HG02571 (cell line): ENCODE data around the gene ANKS1A.

Experiments
- ATAC-seq: cut with Tn5 transposase; IDR thresholded peaks from one replicate; pipeline ENCODE4 v1.9.1; 2021; ENCODE audit warnings: mild to moderate bottlenecking, moderate library complexity; ENCODE audit not compliant: unreplicated experiment

ANKS1A gene

DNA sequence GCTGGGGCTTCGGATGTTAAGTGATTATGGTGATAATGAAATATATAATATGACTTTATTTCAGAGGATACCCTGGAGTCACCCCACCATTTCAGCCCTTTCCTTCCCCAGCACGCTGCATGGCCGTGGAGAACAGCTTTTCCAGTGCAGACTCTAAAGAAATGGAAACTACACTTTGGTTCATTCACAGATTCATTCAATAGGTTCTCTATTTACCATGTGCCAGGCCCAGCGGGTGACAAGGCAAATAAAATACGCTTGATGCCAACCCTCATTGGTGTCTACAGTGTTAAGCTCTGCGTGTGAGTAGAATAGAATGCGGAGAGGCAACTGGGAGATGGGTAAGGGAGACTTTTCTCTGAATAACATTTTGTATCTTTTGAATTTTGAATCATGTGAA lies 162.3 kb downstream of the ANKS1A start:
- no peak for ATAC-seq

DNA sequence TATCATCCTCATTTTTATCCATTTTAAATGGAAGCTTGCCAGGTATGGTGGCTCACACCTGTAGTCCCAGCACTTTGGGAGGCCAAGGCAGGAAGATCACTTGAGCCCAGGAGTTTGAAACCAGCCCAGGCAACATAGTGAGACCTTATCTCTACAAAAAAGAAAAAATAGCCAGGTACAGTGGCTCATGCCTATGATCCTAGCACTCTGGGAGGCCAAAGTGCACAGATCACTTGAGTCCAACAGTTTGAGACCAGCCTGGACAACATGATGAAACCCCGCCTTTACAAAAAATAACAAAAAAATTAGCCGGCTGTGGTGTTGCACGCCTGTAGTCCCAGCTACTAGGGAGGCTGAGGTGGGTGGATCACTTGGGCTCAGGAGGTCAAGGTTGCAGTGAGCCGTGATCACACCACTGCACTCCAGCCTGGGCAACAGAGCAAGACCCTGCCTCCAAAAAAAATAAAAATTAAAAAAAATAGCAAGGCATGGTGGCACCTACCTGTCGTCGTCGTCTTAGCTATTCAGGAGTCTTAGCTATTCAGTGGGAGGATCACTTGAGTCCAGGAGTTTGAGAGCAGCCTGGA lies 163.0 kb downstream of the ANKS1A start:
- ATAC-seq, result no peak

DNA sequence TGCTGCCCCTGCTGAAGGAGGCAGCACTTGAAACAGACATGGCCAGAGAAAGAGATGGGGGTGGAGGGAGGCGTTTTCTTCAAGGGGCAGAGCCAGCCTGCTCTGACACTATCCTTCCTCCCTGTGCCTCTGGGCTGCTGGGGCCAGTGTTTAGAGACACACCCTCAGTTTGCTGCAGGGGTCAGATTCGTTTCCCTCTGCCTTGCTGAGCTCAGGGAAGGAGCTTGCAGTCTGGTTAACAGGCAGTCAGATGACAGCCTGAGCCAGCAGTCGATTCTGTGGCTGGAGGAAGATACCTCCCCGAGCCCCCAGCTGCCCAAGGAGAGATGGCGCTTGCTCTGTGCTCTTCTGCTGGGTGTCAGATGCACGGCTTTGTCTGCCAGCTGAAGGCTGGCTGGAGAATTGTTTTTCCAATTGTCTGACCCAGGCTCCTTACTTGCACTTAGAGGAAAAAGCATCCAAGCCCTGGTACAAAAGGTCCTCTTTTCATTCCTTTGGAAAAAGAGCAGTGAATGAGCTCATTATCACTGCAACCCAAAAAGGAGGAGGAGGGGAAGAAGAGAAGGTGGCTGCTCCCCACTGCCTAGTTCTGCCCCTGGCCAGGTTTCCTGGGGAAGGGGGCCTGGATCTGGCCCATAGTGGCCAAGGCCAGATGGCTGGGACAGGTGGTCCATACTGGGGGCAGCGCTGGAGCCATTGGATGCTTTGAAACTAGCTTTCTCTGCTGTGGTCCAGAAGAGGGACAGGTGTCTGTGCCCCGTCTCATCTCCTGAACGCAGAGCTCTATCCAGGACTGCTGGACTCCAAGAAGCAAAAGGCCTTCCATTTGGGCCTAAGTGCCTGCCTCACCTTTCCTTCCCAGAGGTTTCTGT lies 163.9 kb downstream of the ANKS1A start:
- no peak for ATAC-seq

DNA sequence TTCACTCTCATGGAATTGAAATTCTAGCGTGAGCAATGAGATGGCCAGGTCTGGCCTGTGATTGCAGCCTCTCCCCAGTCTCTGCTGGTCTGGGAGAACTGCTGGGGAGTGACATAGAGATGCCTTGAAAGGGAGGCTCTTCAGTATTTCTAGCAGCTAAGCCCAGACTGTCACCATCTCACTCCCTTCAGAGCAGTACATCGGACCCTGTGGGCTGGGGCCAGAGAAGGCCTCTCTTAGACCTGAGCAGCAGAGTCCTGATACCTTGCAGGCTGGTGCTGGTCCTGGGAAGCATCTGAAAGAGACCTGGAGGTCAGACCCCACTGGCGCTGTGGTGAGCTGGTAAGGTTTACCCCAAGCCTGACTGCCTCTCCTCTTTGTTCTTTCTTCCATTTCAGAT lies 164.6 kb downstream of the ANKS1A start:
- no peak for ATAC-seq

DNA sequence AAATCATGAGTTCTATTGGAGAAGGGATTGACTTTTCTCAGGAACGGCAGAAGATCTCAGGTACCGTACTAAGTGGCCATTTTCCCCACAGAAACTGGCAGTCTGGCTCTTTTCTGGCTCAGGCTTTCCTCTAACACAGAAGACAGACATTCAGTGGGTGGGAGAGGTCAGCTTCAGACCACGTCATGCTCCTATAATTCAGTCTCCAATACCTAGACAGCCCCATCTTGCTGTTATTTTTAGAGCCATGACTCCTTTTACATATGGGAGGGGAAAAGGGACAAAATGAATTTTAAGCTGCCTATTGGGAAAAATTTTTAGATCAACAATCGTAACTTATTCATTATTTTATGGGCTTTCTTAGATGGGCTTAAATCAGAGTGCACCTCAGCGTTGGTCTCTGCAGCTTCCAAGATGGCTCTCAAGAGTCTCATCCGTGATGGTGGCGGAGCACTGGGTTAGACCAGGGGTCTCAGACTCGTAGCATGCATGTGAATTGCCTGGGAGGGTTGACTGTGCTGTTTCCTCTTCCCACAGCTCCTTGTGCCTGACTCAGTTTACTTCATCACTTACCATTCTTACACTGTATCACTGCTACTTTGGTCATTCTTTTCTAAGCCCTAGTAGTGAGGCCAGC lies 165.2 kb downstream of the ANKS1A start:
- ATAC-seq, result no peak

DNA sequence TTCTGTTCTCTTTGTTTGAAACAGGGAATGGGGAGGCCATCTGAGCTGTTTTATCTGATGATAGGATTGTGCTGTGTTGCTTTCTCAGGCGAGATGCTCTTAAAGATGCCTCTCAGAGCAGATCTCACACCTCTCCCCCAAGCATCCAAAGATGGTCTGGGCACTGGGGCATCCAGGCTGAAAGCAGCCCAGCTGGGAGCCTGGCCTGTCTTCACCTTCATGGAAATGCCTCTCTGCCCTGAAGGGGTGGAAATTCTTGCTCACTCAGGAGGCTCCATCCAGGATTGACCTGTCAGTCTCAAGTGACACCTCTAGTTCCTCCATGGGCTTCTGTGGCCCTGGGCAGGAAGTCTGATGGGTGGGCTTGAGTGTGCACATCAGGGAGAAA lies 165.7 kb downstream of the ANKS1A start:
- ATAC-seq, result no peak

DNA sequence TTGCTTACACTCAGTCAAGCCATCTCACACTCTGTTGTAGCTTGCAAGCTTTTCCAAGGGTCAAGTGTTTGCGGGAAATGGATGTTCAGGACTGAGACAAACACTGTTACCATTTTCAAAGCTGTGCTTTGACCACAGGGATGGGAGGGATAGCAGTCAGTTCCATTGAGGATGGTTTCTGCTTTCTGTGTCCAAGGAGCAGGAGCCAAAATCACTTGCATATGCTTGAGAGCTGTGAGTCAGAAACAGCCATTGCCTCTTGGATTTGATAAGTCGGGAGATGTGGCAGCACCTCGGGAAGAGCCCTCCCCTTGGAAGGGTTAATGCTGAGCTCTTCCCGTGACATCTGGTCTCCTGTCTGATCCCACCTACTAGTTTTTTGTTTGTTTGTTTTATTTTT lies 166.8 kb downstream of the ANKS1A start:
- no peak for ATAC-seq

DNA sequence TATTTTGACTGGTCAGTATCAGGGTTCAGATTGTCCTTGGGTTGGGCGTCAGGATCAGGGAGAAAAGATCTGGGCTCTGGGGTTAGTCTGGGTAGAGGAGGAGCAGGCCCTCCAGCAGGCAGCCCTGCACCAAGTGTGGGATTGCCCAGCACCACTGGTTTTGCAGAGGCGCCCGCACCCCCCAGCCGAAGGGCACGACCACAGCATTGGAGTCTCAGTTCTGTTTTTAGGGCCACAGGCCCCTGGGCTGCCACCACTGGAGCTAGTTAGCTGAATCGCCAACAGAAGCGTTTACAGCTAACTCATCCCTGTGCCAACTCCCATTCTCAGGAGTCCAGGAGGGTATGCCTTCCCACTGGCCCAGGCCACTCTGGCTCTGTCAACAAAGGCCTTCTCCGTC lies 167.9 kb downstream of the ANKS1A start:
- ATAC-seq, result no peak

DNA sequence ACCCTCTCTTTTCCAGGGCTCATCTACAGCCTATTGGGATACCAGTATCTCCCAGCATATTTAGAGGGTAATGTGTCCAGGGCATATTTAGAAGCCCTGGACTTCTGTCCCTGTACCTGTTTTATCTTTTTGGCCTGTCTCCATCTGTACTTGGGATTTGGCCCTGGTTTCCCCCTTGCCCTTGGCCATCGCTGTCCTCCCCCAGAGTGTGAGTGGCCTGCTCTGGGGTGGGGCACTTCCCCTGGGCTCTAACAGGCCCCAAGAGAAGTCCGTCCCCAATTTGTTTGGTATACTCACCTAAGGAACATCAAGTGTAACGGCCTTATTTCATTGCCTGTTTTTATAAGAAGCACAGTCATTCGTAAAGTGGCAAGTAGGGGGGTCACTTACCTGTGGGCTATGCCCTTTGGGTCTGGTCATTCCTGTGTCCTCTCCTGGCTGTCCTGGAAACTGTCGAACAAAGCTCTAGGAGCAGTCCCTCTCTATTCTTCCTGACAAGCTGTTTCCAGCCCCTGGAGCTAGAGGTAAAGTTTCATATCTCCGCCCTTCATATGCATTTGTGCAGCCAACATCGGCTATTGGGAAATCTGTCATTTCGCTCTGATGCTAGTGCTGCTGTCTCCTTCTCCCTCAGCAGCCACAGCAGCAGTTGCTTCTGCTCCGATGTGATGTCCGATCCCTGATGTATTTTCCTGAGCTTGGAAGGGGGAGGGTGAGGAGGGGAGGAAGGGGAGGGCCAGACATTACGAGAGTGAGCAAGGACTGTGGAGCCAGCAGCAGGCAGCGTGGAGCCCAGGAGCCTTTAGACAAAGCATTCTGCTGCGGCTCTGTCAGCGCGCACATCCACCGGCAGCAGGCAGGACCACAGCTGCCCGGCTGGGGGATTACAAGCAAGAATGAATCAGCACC lies 168.6 kb downstream of the ANKS1A start:
- no peak for ATAC-seq

DNA sequence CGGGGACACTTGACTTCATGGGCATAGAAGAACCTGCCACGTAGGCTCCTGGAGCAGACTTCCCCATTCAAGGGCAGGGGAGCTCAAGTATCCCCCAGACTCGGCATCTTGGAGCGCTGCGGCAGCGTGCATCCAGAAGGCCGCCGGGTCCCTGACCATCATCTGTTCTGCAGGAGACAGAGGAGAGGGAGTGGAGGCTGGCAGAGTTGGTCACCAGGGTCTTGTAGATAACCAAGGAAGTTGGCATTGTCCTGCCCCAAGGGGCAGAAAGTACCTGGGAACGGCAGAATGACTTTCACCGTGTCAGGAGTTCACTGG lies 169.3 kb downstream of the ANKS1A start:
- no peak for ATAC-seq

DNA sequence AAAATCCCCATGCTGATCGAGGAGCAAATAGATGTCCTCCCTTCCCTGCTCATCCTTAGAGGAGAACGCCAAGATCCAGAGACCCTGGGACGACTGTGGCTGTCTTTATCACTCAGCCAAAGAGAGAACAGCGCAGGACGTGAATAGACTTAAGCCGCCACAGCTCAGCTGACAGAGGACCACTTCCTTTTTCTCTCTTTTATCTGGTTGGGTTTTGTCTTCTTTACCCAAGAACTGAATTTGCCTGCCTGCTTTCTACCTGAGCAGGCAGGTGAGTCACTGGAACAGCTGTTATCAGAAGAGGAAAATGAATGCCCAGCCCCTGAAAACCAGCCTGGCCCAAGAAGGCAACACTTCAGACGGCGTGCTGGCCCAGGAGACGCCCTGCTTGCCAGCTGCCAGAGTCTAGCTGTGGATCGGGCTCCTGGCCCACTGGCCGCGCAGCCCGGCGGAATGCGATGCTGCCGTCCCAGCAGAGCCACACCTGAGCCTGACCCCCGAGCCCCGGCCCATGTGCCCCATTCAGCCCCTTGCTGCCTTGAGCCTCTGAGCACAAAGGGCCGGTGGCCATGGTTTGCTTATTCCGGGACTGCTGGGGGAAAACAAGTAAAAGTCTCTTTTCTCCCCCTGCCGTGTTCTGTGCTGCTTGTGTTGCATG lies 169.9 kb downstream of the ANKS1A start:
- ATAC-seq, result no peak

DNA sequence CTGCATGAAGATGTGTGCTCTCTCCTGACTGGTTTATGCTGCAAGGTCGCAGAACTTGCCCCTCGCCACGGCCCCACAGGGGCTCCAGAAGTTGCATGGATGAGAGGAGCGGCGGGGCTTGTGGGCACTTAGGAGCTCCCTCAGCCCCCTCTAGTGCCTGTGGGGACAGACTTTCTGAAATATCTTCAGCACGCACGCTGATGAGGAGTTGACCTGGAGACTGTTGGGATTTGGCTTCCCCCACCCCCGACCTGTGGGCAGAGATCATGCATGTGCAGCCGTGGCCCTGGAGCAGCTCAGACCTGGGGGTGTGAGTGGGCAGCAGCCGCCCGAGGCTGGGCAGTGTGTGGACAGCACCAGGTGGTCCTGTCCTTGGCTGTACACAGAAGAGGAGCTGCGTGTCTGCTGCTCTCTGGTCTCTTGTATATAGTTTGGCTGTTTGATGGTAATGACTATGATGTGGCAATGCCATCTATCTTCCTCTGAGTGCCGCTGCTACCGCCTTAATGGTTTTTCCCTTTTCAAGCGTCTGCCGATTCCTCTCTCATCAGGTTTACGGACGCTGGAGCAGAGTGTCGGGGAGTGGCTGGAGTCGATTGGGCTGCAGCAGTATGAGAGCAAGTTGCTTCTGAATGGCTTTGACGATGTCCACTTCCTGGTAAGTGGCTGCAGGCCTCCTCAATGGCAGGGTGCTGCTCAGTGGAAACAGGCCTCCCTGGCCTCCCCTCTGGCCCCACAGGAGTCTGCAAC lies 170.7 kb downstream of the ANKS1A start:
- no peak for ATAC-seq

DNA sequence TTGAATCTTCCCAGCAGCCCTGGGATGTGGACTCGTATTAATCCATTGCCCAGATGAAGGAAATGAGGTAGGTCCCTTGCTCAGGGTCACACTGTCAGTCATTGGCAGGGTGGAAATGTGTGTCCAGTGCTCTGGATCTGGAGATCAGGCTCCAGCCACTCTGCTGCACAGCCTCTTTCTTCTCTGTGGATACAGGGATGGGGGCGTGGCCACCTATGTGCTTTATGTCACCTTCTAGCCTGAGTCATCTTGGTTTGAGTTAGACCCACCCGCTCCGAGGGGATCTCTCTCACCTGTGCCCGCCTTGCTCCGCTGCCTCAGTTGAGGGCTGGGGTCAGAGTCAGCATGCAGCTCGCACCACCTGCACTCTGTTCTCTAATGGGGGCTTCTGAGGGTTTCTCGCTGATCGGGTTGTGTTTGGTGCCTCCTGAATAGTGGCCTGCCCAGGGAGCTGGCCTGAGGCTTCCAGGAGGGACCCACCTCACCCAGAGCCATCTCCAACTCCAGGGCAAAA lies 172.1 kb downstream of the ANKS1A start:
- ATAC-seq, result no peak

DNA sequence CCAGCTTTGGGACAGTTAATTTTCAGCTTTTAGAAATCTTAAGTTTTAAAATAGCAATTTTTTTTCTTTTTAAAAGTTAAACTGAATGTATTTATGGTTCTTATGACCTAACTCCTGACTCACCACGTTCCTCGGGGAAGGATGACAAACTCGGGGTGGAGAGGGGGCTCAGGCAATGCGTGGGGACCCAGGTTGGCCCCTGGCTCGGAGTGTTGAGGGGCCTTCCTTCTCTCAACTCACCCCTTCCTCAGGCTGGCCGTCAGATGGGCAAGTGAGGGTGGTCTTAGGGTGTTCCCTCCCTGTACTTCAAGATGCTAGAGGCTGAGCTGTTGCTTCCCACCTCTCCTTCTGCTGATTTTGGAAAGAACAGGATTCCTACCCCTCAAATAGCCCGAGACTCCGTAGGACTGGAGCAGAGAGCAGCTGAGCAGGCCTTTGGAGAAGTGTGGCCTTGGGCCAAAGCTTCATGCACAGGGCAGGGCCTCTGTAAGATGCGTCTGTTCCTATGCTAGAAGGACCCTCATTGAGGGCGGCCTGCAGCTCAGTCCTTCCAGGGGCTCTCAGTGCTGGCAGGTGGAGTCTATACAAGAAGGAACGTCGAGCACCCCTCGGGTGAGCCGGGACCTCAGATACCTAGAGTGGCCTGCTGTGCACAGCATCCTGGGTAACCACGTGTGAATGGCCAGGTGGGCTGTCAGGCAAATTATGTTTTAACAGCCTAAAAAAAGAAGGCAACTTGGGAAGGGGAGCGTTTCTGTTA lies 172.8 kb downstream of the ANKS1A start:
- no peak for ATAC-seq

DNA sequence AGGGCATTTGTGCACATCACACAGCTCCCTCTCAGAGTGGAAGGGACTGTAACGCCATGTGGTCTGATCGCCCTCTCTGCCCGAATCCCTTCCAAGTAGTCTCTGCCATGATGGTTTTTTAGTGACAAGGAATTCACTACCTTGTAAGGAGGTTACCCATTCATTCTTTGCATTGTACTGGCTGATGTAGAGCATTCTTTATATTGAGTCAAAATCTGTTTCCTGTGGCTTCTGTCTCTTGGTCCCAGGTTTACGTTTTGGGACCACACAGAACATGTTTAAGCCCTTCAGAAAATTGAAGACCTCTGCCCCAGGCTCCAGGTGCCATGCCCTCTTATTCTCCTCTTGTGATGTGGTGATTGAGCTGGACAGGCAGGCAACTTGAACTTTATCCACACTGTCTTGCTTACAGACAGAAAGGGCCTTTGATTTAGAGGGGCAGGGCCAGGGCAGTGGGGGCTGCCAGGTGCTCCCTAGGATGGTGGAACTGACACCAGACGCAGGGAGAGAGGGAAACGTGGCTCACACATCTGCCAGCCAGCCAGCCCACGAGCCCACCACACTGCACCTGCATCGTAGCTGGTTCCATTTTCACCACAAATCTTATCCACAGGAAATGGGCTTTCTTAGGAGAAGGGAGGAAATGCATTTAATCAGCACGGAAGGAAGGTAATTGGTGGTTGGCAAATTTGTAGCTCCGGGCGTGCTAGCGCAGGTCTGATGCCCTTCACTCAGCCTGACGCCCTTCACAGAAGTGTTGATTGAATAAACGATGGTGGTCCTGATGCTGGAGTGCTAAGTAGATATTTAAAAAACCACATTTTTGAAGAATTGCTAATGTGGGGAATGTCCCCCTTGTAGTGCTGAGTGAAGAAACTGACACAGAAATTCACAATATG lies 173.9 kb downstream of the ANKS1A start:
- no peak for ATAC-seq

DNA sequence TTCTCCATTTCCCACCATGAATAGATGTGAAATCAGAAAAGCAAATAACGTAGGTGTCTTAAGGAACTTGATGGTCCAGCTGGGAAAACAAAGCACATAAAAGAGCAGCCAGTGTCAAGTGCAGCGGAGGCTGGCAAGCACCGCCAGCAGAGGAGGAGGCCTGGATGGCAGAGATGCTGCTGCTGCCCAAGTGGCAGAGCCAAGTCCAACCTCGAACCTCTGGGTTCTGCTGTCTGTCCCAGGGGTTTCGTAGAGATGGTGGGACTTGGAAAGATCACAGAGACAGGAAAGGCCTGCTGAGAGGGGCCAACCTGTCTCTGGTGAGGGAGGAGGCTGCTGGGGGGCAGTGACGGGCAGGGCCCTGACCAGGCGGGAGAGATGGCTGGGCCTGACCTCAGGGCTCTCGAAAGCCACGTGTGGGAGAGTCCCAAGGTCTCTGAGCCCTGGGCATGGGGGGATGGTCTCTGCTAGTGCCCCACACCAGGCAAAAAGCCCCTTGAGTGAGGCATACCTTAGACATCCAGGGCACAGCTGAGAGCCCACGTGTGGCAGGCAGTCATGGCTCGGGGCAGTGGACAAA lies 174.7 kb downstream of the ANKS1A start:
- no peak for ATAC-seq

DNA sequence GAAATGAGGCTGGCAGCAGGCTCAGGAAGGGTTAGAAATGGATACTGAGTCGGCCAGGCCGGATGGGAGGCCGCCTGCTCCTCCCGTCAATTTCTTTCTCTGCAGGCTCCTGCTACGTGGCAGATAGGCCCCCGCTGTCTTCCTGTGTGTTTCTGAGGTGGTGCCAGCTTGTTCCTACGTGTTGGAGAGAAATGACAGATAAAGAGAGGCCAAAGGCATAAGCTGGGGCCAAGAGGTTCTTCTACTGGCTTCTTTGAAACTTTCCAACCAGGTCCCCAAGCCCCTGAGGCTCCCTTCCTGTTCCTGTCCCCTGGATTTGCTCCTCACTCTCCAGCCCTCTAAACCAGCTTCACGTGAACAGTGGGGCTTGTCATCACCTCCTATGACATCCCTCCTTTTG lies 175.2 kb downstream of the ANKS1A start:
- ATAC-seq, result no peak
